K562 (cell line): ENCODE results near the gene CAPN6. TPM values are rescaled to one million over a fixed set of nuclear protein-coding genes. Genes with fewer than 3 reads are reported as not detected.

Experiments
- ATAC-seq: fragments of 200-7000 bp; cut with Tn5 transposase; 3 replicates; pipeline ENCODE4 v1.9.1; 2020; ENCODE audit warnings: moderate library complexity
- BruUV-seq: library from RNA; stranded (reverse); fragments of 400-500 nt; replicated peaks from 2 replicates; lab custom pipeline; 2021; lab: Mats Ljungman, UMichigan
- CTCF ChIA-PET: fragments of 300-600 bp; formaldehyde crosslinking; extraction: SDS; loops from one replicate; lab custom pipeline; 2021; ENCODE audit warnings: low intra/inter-chr PET ratio; lab: Yijun Ruan, JAX
- POLR2A ChIA-PET: fragments of 300-600, 350-650 bp; sonication (Branson Sonifier 250); formaldehyde crosslinking; extraction: SDS; loops from one replicate; lab custom pipeline; 2021; ENCODE audit warnings: antibody characterized with exemption, inconsistent platforms; lab: Yijun Ruan, JAX
- DNase-seq, 4 experiments: peaks; one replicate each; pipeline versions ENCODE4 v3.0.0 to v3.0.0-alpha.2; 2011 to 2018; ENCODE audit warnings: low spot score in 3 of 4, mixed read lengths in 3 of 4; ENCODE audit errors: extremely low read depth in 1 of 4
- FAIRE-seq: peaks from 2 replicates; lab custom pipeline; 2011; peaks lifted over from hg19 to GRCh38; lab: Jason Lieb, UNC
- H2AFZ ChIP-seq: 2 replicates; pipeline ENCODE4 v1.6.0; 2011; ENCODE audit warnings: low read depth, low read length, control low read depth, inconsistent platforms
- H3K27ac ChIP-seq: fragments of 200-600 bp; 3 replicates; pipeline ENCODE4 v1.8.0; 2011; ENCODE audit warnings: low read depth, mild to moderate bottlenecking, control low read depth, inconsistent platforms, low read length, moderate library complexity, mixed read lengths; ENCODE audit errors: extremely low read depth
- H3K27me3 ChIP-seq, 2 experiments: fragments of 300-600 bp in 1 of 2; 2 replicates in 1 of 2; 3 replicates in 1 of 2; pipeline versions ENCODE4 v1.6.0 to v1.8.0; 2011; ENCODE audit warnings: inconsistent platforms in 2 of 2, low read length in 2 of 2, mild to moderate bottlenecking in 1 of 2, mixed read lengths in 1 of 2, moderate library complexity in 1 of 2; ENCODE audit not compliant: control insufficient read depth in 2 of 2, insufficient read depth in 2 of 2
- H3K36me3 ChIP-seq: fragments of 300-600 bp; 3 replicates; pipeline ENCODE4 v1.8.0; 2011; ENCODE audit warnings: mild to moderate bottlenecking, low read length, inconsistent platforms; ENCODE audit not compliant: control insufficient read depth, insufficient read depth
- H3K4me1 ChIP-seq, 2 experiments: fragments of 200-600 bp in 1 of 2; replicated peaks in 1 of 2; 2 replicates in 1 of 2; 3 replicates in 1 of 2; pipeline versions ENCODE4 v1.5.1 to v1.8.0; 2011; ENCODE audit warnings: inconsistent platforms in 2 of 2, low read length in 2 of 2, mild to moderate bottlenecking in 1 of 2, mixed read lengths in 1 of 2, moderate library complexity in 1 of 2; ENCODE audit not compliant: control insufficient read depth in 2 of 2, insufficient read depth in 2 of 2
- H3K4me2 ChIP-seq: 2 replicates; pipeline ENCODE4 v1.6.1; 2011; ENCODE audit warnings: low read length, control low read depth, inconsistent platforms, mixed read lengths; ENCODE audit not compliant: insufficient read depth
- H3K4me3 ChIP-seq: fragments of 200-600 bp; sonication (generic), shearing (Covaris generic); 2 replicates; pipeline ENCODE4 v1.5.1; 2016; ENCODE audit warnings: control low read depth, inconsistent platforms
- H3K79me2 ChIP-seq: fragments of 200-600 bp; 3 replicates; pipeline ENCODE4 v1.8.0; 2011; ENCODE audit warnings: low read length, inconsistent platforms; ENCODE audit not compliant: control insufficient read depth, insufficient read depth
- H3K9ac ChIP-seq, 2 experiments: 2 replicates each; pipeline versions ENCODE4 v1.6.0 to v1.6.1; 2011; ENCODE audit warnings: low read depth in 2 of 2, low read length in 2 of 2, control low read depth in 1 of 2, inconsistent platforms in 1 of 2, mild to moderate bottlenecking in 1 of 2, mixed read lengths in 1 of 2; ENCODE audit not compliant: insufficient read depth in 1 of 2
- H3K9me1 ChIP-seq: one replicate; pipeline ENCODE4 v1.6.0; 2011; ENCODE audit warnings: inconsistent platforms, mild to moderate bottlenecking, low read length, moderate library complexity; ENCODE audit not compliant: control insufficient read depth, insufficient read depth
- H3K9me3 ChIP-seq: replicated peaks from 2 replicates; pipeline ENCODE4 v1.5.1; 2011; ENCODE audit warnings: low read depth, low read length, inconsistent platforms; ENCODE audit not compliant: control insufficient read depth, insufficient read depth
- H4K20me1 ChIP-seq: replicated peaks from 2 replicates; pipeline ENCODE4 v1.6.1; 2011; ENCODE audit warnings: low read length, inconsistent platforms, mixed read lengths; ENCODE audit not compliant: control insufficient read depth, insufficient read depth
- MED1 ChIP-seq: sonication (generic); formaldehyde crosslinking; IDR thresholded peaks from 2 replicates; pipeline ENCODE4 v1.8.1; 2023; ENCODE audit warnings: missing genetic modification reagents, borderline replicate concordance
- ZC3H8 ChIP-seq: fragments of 450-650 bp; IDR thresholded peaks from 2 replicates; pipeline ENCODE4 v1.6.1; 2017
- ZNF311 ChIP-seq: fragments of 250-450 bp; sonication (Bioruptor Pico); IDR thresholded peaks from 2 replicates; pipeline ENCODE4 v1.4.0; 2020; ENCODE audit warnings: mild to moderate bottlenecking, moderate library complexity
- WGBS: fragments of 100-300 bp; shearing (Covaris generic); methylation state at CpG from one replicate; pipeline ENCODE4 v1.1.6; 2016; ENCODE audit warnings: low coverage, mixed read lengths; ENCODE audit not compliant: insufficient coverage; ENCODE audit errors: missing lambda C conversion rate; 5-methylcytosine and 5-hydroxymethylcytosine counted together
- in situ Hi-C: fragments of 300-500 bp; cut with MboI; formaldehyde crosslinking; loops from 4 replicates; pipeline ENCODE4 v1.15.0; 2018; ENCODE audit warnings: inconsistent platforms, mixed read lengths
- intact Hi-C: fragments of 100-400 bp; cut with micrococcal nuclease; formaldehyde crosslinking; loops from 2 replicates; pipeline ENCODE4 v1.14.2; 2022
- polyA plus RNA-seq, 8 experiments: library from polyadenylated mRNA; depleted of rRNA in 4 of 8; stranded (reverse) in 5 of 8; unstranded in 3 of 8; fragments of >200 nt; fragmentation: Nextera tagmentation in 2 of 8; fragmentation: Illumina TruSeq in 1 of 8; extraction: Ambion mirVana in 2 of 8; extraction: Trizol in 1 of 8; gene quantifications; 2 replicates each; pipeline versions ENCODE4 v1.2.1 to v1.2.3, GENCODE V29; 2011 to 2014; ENCODE audit warnings: inconsistent platforms in 1 of 8, missing spikeins in 1 of 8
- total RNA-seq, 7 experiments: library from RNA; depleted of rRNA in 6 of 7; stranded (reverse); fragments of >200 nt in 6 of 7; fragmentation: Illumina TruSeq in 2 of 7; extraction: Trizol in 2 of 7; gene quantifications; 2 replicates each; pipeline versions ENCODE4 v1.2.1 to v1.2.3, GENCODE V29; 2011 to 2021; ENCODE audit warnings: low replicate concordance in 1 of 7
- TF ChIP-seq, protein P1 (sequence below): sonication (generic); formaldehyde crosslinking; IDR thresholded peaks from 2 replicates; pipeline ENCODE4 v1.8.0; 2022; ENCODE audit warnings: mild to moderate bottlenecking, missing genetic modification reagents

The CAPN6 gene
- total and polyA plus RNA-seq, 9 of the 15 experiments (the other 6 are each of a cell fraction or from before 2014, with no cell fraction given): 0.11 TPM; not detected in 8

GRCh38 chrX:111288841-111289240 lies 18.6 kb upstream of the CAPN6 start:
- no peak for ATAC-seq
- Histone ChIP-seq H3K79me2 (no peaks in the 10 kb centered on the region), H3K27me3 (no peaks in the 10 kb centered on the region), H3K36me3 (no peaks in the 10 kb centered on the region), H4K20me1 (no peaks in the 10 kb centered on the region), H3K4me2 (no peak overlapping the region), H3K4me1 (no peaks in the 10 kb centered on the region), H3K27ac (no peak overlapping the region), H3K9me3 (no peaks in the 10 kb centered on the region), H3K9me1 (no peaks in the 10 kb centered on the region), H2AFZ (no peak overlapping the region), H3K4me3 (no peak overlapping the region), H3K9ac (no peak overlapping the region)
- in situ Hi-C loops (no loop called here), intact Hi-C loops (no loop called here)
- BruUV-seq: no TSS peak
- POLR2A ChIA-PET: no interaction called here
- CTCF ChIA-PET: no interaction called here
- no peak for DNase-seq
- WGBS: 0% methylated on average over 1 of the region's 3 CpGs
- no peak for FAIRE-seq
- TF ChIP-seq MED1 (CRISPR knock-in tag) (no peak), ZNF311 (CRISPR knock-in tag) (no peak), ZC3H8 (no peak)
- TF ChIP-seq, protein P1, sequence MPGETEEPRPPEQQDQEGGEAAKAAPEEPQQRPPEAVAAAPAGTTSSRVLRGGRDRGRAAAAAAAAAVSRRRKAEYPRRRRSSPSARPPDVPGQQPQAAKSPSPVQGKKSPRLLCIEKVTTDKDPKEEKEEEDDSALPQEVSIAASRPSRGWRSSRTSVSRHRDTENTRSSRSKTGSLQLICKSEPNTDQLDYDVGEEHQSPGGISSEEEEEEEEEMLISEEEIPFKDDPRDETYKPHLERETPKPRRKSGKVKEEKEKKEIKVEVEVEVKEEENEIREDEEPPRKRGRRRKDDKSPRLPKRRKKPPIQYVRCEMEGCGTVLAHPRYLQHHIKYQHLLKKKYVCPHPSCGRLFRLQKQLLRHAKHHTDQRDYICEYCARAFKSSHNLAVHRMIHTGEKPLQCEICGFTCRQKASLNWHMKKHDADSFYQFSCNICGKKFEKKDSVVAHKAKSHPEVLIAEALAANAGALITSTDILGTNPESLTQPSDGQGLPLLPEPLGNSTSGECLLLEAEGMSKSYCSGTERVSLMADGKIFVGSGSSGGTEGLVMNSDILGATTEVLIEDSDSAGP (CRISPR knock-in tag): no peak
